Breast epithelium (tissue), 3 donors: Measurements from ENCODE around the gene MSH3.

ENCODE experiments used
- POLR2AphosphoS5 ChIP-seq, 3 donors: sonication (generic); formaldehyde crosslinking; IDR thresholded peaks; one replicate each; pipeline ENCODE4 v1.6.1; 2017; ENCODE audit warnings: antibody characterized with exemption in 3 of 3
- TF ChIP-seq, protein P1 (sequence below), 3 donors: fragments of 450-650 bp; IDR thresholded peaks; one replicate each; pipeline ENCODE4 v1.5.1; 2016 to 2017; ENCODE audit warnings: antibody characterized with exemption in 3 of 3, mild to moderate bottlenecking in 3 of 3, moderate library complexity in 3 of 3

DNA sequence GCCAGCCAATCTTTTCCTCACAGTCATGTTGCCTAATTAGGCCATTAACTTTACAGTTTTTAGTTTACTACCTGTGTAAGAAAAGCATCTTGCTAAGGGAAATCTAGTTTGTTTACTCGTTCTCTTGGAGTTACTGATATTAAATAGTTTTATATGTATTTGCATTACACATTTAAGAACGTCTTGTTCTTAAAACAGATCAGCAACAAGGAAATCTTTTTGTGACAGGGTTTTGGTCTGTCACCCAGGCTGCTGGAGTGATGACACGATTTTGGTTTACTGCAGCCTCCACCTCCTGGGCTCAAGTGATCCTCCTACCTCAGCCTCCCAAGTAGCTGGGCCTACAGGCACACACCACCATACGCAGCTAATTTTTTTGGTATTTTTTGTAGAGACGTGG is 29.2 kb upstream of the MSH3 start:
- TF ChIP-seq POLR2AphosphoS5 (IDR thresholded peaks at IDR 0.05): no peak
- TF ChIP-seq, protein P1, sequence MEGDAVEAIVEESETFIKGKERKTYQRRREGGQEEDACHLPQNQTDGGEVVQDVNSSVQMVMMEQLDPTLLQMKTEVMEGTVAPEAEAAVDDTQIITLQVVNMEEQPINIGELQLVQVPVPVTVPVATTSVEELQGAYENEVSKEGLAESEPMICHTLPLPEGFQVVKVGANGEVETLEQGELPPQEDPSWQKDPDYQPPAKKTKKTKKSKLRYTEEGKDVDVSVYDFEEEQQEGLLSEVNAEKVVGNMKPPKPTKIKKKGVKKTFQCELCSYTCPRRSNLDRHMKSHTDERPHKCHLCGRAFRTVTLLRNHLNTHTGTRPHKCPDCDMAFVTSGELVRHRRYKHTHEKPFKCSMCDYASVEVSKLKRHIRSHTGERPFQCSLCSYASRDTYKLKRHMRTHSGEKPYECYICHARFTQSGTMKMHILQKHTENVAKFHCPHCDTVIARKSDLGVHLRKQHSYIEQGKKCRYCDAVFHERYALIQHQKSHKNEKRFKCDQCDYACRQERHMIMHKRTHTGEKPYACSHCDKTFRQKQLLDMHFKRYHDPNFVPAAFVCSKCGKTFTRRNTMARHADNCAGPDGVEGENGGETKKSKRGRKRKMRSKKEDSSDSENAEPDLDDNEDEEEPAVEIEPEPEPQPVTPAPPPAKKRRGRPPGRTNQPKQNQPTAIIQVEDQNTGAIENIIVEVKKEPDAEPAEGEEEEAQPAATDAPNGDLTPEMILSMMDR (IDR thresholded peaks at IDR 0.05): no peak
